HG03354 (cell line): ENCODE measurements around the gene SREBF2.

Experiments
- ATAC-seq: cut with Tn5 transposase; IDR thresholded peaks from one replicate; pipeline ENCODE4 v1.9.1; 2021; ENCODE audit warnings: mild to moderate bottlenecking; ENCODE audit not compliant: unreplicated experiment, poor library complexity, severe bottlenecking

SREBF2 gene

GRCh38 chr22:41832553-41833368 is at the start of gene SREBF2:
TSS of gene SREBF2 (plus strand) at chr22:41833105. CDS start at chr22:41833271, 166 bp downstream.
- peak; percentile 87 for ATAC-seq

- no peak for ATAC-seq
These were observed 45.6 kb upstream of the SREBF2 start for GRCh38 chr22:41787331-41787730.

DNA sequence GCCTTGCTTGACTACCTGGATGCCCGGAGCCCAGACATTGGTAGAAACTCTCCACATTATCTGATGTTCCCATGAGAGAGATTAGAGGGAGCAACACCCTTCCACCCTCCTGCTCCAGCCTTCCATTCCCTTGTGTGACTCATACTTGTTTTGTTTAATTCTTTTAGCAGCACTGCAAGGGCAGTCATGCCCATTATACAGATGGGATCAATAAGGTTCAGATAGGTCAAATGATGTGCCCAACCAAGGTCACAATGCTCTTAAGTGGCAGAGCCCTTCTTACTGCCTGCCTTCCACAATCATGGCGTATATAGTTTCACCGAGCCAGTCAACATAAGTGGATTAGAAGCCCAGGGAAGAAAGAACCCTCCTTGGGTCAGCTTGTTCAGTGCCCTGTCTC is 39.0 kb upstream of the SREBF2 start:
- no peak for ATAC-seq

- ATAC-seq, result no peak
These were observed 34.2 kb upstream of the SREBF2 start for GRCh38 chr22:41798736-41799135.

DNA sequence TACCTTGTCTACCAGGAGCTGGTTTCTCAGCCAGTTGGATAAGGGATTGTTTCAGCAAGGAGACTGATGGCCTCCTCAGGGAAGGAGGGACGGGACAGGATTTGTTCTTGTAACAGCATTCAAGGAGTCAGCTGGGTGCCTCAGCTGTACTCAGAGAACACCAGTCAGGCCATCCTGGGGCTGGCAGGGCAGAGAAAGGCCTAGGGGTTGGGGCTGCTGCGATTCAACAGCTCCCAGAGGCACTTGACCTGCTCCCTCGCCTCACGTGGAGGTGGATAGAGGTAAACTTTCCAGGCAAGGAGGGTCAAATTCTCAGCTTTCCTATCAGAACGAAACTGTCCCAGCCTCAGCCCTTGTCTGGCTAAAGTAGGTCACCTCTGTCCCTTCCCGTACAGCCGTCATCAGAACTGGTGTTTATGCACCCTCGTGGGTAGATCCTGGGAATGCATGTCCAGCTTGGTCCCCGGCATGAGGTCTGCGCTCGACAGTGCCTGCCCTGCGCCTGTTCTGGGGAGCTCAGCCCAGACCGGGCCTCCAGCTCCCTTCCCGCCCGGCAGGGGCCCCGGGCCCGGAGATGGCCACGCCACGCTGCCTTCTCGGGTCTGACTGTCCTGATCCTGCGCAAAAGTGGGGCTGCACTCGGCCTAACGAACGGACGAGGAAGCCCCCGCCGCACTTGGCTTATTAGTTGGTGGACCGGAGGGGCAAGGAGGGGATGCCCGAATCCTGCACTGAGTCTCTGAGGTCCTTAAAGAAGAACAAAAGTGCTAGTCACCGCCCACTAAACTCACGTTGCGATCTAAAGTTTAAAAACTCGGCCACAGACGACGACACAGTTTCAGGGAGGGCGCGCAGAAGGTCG is 33.2 kb upstream of the SREBF2 start:
- peak; percentile 34 for ATAC-seq

GRCh38 chr22:41800348-41801146 is 32.4 kb upstream of the SREBF2 start, which contains the start of gene CCDC134:
TSS of gene CCDC134 (plus strand) at chr22:41800679. CDS start at chr22:41808891, 8,212 bp downstream.
- peak; percentile 91 for ATAC-seq

DNA sequence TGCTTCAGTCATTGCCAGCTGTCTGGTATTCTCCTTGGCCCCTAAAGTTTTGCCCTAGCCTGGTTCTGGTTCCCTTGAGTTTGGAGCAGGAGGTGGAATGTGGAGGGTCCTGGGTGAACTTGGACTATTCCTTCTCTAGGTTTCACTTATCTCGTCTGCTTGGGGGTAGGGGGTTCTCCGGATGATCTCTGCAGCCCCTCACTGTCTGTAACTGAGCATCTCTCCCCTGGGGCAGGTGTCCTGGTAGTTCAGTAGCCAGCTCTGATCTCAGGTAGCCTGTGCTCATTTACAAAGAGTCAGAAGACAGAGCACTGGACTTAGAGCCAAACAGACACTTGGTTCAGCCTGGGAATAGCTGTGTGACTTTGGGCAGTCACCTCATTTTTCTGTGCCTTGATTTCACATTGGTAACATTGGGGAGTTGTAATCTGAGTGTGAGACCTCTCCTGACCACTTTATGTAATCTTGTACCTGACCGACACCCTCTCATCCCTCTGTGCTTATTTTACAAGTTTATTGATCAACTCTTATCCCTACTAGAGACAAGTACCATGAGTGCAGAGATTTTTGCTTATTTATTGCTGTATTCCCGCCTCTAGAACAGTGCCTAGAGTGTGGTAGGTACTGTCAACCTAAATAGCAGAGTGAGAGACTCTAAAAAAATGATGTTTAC is 31.6 kb upstream of the SREBF2 start:
- ATAC-seq, result no peak

DNA sequence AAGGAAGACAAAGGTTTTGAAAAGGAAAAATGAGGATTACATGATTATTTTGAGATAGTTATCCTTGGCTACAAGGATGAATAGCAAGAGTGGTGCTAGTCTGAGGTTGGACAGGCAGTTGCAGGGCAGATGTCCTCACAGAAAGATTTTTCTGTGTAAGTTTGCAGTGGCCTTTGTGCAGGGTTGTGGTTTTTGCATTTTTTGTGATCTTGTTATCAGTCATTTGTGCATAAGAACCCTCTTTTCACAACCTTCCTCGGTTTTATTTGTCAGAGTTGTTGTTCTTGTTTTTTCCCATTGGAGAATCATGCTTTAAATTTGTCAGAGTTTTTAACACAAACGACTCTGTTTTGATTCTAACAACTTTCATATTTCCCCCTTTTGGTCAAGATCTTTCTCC is 31.0 kb upstream of the SREBF2 start:
- ATAC-seq, result no peak

GRCh38 chr22:41805639-41806038 is 27.3 kb upstream of the SREBF2 start:
- ATAC-seq, result no peak

GRCh38 chr22:41808400-41808799 is 24.5 kb upstream of the SREBF2 start:
- ATAC-seq, result no peak

GRCh38 chr22:41810022-41810421 is 22.9 kb upstream of the SREBF2 start:
- no peak for ATAC-seq

- ATAC-seq, result no peak
These were observed 19.9 kb upstream of the SREBF2 start for GRCh38 chr22:41812805-41813545.

DNA sequence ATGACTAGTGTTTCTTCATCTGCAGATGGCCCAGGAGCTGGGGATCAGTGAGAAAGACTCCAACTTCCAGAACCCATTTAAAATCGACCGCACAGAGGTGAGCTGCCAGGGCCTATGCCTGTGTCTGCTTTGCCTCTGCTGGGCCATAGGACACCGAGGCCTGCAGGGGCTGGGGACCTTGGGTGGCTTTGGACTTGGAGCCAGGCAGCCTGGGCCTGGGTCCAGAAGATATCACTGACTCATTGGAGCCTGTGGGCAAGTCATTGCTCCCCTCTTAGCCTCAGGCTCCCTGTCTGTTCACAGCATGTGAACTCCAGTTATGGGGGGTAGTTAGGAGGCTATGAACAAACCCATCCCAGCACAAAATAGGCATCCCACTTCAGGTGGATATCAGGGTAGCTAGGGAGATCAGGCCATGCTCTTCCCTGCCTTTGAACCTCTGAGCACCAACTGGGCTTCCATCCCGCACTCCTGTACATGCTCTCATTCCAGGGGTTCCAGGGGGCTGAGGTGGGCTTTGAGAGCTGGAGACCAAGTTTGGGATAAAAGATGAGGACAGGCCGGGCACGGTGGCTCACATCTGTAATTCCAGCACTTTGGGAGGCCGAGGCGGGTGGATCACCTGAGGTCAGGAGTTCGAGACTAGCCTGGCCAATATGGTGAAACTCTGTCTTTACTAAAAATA is 19.0 kb upstream of the SREBF2 start:
- no peak for ATAC-seq

GRCh38 chr22:41815716-41816115 is 17.2 kb upstream of the SREBF2 start:
- no peak for ATAC-seq

- no peak for ATAC-seq
These were observed 16.7 kb upstream of the SREBF2 start for GRCh38 chr22:41816241-41816640.

DNA sequence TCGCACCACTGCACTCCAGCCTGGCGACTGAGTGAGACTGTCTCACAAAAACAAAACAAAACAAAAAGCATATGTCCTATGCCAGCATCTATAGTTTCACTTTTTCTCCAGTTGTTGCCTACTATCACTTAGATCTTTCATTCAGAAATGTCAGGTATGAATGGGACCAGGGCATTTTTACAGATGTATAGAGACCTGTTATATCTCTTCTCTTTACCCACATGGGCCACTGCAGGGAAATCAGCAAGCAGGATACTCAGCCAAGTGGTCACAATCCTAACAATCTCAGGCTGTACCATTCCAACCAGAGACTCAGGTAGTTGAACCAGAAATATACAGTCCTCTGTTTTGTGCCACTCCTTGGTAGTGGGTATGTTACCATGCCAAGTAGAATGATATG is 16.0 kb upstream of the SREBF2 start:
- ATAC-seq, result no peak

GRCh38 chr22:41818011-41818410 is 14.9 kb upstream of the SREBF2 start:
- no peak for ATAC-seq

DNA sequence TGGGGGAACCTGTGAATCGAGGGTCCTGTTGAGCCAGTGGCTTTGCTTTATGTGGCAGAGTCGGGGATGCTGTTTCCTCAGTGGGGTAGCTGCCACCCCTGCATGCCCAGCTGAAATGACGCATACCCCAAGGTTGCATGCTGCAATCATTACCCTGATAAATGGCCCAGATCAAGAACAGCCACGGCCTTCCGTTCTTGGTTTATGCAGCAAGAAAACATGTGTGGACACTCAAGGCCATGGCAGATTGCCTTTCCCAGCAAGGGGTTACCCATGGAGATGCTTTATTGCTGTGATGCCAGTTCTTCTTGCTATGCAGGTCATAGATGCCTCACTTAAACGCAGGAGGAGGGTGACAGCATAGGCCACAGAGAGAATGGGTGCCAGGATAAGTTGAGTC is 14.3 kb upstream of the SREBF2 start:
- ATAC-seq, result no peak
